Upper lobe of left lung (tissue), 6 donors: Measurements from ENCODE around the gene KAZN. TPM values are rescaled to one million over a fixed set of nuclear protein-coding genes. Genes with fewer than 3 reads are reported as not detected.

Experiments used
- ATAC-seq, 2 donors: fragments of 200-7000 bp; cut with Tn5 transposase; one replicate each; pipeline ENCODE4 v1.9.1; 2022; ENCODE audit warnings: mild to moderate bottlenecking in 2 of 2, moderate library complexity in 2 of 2; ENCODE audit not compliant: low FRiP score in 2 of 2
- DNase-seq, 2 donors: peaks; one replicate each; pipeline ENCODE4 v3.0.0-alpha.2; 2019 to 2020
- H3K27ac ChIP-seq, 4 donors: fragments of 200-600 bp; sonication (generic); one replicate each; pipeline ENCODE4 v1.5.1; 2016 to 2019
- H3K27me3 ChIP-seq, 4 donors: fragments of 200-600 bp; sonication (generic); one replicate each; pipeline ENCODE4 v1.5.1; 2017 to 2019
- H3K36me3 ChIP-seq, 4 donors: fragments of 200-600 bp; sonication (generic); one replicate each; pipeline ENCODE4 v1.5.1; 2016 to 2019
- H3K4me1 ChIP-seq, 4 donors: fragments of 200-600 bp; sonication (generic); one replicate each; pipeline ENCODE4 v1.5.1; 2018 to 2019
- H3K4me3 ChIP-seq, 4 donors: fragments of 200-600 bp; sonication (generic); one replicate each; pipeline ENCODE4 v1.5.1; 2017 to 2019; ENCODE audit warnings: mild to moderate bottlenecking in 2 of 4, moderate library complexity in 1 of 4
- H3K9me3 ChIP-seq, 4 donors: fragments of 200-600 bp; sonication (generic); one replicate each; pipeline ENCODE4 v1.5.1; 2018 to 2019
- EP300 ChIP-seq, 4 donors: sonication (generic); formaldehyde crosslinking; IDR thresholded peaks; one replicate each; pipeline ENCODE4 v1.5.1; 2017; ENCODE audit warnings: antibody characterized with exemption in 4 of 4, control low read depth in 2 of 4
- POLR2A ChIP-seq, 4 donors: fragments of 450-650 bp; IDR thresholded peaks; one replicate each; pipeline ENCODE4 v1.5.1; 2016 to 2017; ENCODE audit warnings: antibody characterized with exemption in 4 of 4, mild to moderate bottlenecking in 2 of 4
- POLR2AphosphoS5 ChIP-seq, 2 donors: sonication (generic); formaldehyde crosslinking; IDR thresholded peaks; one replicate each; pipeline ENCODE4 v1.5.1; 2017; ENCODE audit warnings: antibody characterized with exemption in 2 of 2
- WGBS, 2 donors: methylation state at CpG; one replicate each; pipeline ENCODE4 v1.1.5; 2017 to 2018; 5-methylcytosine and 5-hydroxymethylcytosine counted together
- total RNA-seq, 6 donors: library from RNA; depleted of rRNA in 4 of 6; stranded (reverse); fragments of >200 nt in 4 of 6; gene quantifications; one replicate each; pipeline versions ENCODE4 v1.1.0 to v1.2.1, GENCODE V29; 2016 to 2021
- TF ChIP-seq, protein P1 (sequence below), 6 experiments: fragments of 450-650 bp in 4 of 6; fragments of 200-600 bp in 2 of 6; sonication (generic) in 2 of 6; IDR thresholded peaks; one replicate each; pipeline ENCODE4 v1.5.1; 2016 to 2019; ENCODE audit warnings: antibody characterized with exemption in 6 of 6
- donor health status: DM: no; HTN: no; CAD: no; lungs with moderate emphysema.
- donor health status: DM: no; HTN: yes; CAD: no; lungs with severe emphysema.

KAZN gene
- total RNA-seq, 6 donors from 2014 or later, result 11.5 to 30.0 (median 17.6) TPM

DNA sequence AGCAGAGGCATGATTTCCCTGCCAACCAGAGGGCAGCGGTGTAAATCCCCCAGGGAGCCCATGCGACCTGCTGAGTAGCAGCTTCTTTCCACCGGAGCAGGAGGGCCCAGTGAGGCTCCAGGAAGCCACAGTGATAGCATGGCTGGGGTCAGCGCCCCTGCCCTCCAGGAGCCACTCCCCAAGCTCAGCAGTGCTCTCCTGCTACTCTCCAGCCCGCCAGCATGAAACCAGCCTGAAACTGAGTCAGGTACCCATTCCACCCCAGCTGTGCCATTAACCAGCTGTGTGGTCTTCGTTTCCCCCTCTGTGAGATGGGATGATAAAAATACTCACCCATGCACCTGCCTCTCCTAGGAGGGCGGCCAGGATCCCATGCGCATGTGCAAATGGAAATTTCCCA, 431.3 kb downstream of the KAZN start:
- Histone ChIP-seq H3K4me3 (no peak overlapping the region), H3K27ac (no peak overlapping the region), H3K36me3 (peaks cover 0 to 1% (median 0%) of the 10 kb centered on the region in 4 donors), H3K27me3 (no peaks in the 10 kb centered on the region), H3K9me3 (no peaks in the 10 kb centered on the region), H3K4me1 (peaks cover 0 to 7% (median 3%) of the 10 kb centered on the region in 4 donors)
- 93 to 95% methylated on average over 3 to 8 of the region's 8 CpGs for WGBS, 2 donors
- TF ChIP-seq POLR2AphosphoS5 (IDR thresholded peaks at IDR 0.05), result no peak
- TF ChIP-seq POLR2A (IDR thresholded peaks at IDR 0.05), result no peak
- TF ChIP-seq, protein P1, sequence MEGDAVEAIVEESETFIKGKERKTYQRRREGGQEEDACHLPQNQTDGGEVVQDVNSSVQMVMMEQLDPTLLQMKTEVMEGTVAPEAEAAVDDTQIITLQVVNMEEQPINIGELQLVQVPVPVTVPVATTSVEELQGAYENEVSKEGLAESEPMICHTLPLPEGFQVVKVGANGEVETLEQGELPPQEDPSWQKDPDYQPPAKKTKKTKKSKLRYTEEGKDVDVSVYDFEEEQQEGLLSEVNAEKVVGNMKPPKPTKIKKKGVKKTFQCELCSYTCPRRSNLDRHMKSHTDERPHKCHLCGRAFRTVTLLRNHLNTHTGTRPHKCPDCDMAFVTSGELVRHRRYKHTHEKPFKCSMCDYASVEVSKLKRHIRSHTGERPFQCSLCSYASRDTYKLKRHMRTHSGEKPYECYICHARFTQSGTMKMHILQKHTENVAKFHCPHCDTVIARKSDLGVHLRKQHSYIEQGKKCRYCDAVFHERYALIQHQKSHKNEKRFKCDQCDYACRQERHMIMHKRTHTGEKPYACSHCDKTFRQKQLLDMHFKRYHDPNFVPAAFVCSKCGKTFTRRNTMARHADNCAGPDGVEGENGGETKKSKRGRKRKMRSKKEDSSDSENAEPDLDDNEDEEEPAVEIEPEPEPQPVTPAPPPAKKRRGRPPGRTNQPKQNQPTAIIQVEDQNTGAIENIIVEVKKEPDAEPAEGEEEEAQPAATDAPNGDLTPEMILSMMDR (IDR thresholded peaks at IDR 0.05), result no peak
- no peak for TF ChIP-seq EP300 (IDR thresholded peaks at IDR 0.05)
- ATAC-seq (no peak), DNase-seq (no peak)

DNA sequence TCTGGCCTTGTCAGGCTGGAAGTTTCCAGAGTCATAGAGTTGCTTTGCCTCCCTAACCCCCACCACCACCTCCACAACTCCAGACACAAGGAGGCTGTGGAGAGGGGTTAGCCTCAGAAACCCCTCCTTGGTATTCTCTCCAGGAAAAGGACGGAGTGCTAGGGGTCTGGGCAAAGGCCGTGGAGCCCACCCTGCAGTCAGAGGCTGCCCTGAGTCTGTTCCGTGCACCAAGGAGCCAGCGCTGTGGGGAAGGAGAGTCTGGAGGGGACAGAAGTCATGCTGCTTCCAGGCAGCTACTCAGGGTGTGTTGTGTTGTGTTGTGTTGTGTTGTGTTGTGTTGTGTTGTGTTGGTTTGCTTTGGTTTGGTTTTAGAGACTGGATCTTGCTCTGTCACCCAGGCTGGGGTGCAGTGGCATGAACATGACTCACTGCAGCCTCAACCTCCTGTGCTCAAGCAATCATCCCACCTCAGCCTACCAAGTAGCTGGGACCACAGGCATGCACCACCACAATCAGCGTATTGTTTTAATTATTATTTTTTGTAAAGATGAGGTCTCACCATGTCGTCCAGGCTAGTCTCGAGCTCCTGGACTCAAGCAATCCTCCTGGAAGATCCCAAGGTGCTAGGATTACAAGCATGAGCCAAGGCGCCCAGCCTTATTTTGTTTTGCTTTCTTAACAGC, 432.9 kb downstream of the KAZN start:
- ATAC-seq, result no peak
- no peak overlapping the region for H3K27ac ChIP-seq
- H3K9me3 ChIP-seq, result no peaks in the 10 kb centered on the region
- H3K4me3 ChIP-seq, result no peak overlapping the region
- DNase-seq, result no peak
- H3K36me3 ChIP-seq, result peaks cover 0 to 10% (median 0%) of the 10 kb centered on the region in 4 donors
- 92 to 98% methylated on average over 8 of the region's 8 CpGs for WGBS, 2 donors
- H3K27me3 ChIP-seq, result no peaks in the 10 kb centered on the region
- peaks cover 0 to 7% (median 3%) of the 10 kb centered on the region in 4 donors for H3K4me1 ChIP-seq
- TF ChIP-seq POLR2AphosphoS5 (IDR thresholded peaks at IDR 0.05) (no peak), EP300 (IDR thresholded peaks at IDR 0.05) (no peak), POLR2A (IDR thresholded peaks at IDR 0.05) (no peak)
- TF ChIP-seq, protein P1 (IDR thresholded peaks at IDR 0.05), result no peak

DNA sequence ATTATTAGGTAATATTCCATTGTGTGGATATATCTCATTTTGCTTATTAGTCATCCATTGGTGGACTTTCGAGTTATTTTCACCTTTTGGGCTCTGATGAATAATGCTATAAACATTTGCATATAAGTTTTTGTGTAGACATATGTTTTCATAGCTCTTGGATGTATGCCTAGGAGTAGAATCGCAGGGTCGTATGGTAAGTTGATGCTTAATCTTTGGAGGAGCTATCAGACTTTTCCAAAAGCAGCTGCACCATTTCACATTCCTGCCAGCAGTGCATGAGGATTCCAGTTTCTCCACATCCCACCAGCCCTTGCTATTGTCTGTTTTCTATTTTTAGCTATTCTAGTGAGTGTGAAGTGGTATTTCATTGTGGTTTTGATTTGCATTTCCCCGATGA, 434.8 kb downstream of the KAZN start:
- TF ChIP-seq, protein P1 (IDR thresholded peaks at IDR 0.05), result no peak
- TF ChIP-seq EP300 (IDR thresholded peaks at IDR 0.05), result no peak
- no peak for TF ChIP-seq POLR2AphosphoS5 (IDR thresholded peaks at IDR 0.05)
- TF ChIP-seq POLR2A (IDR thresholded peaks at IDR 0.05), result no peak
- Histone ChIP-seq H3K27me3 (no peaks in the 10 kb centered on the region), H3K4me3 (no peak overlapping the region), H3K27ac (no peak overlapping the region), H3K9me3 (no peaks in the 10 kb centered on the region), H3K4me1 (peaks cover 0 to 3% (median under 1%) of the 10 kb centered on the region in 4 donors), H3K36me3 (peaks cover 0 to 12% (median 2%) of the 10 kb centered on the region in 4 donors)
- ATAC-seq (no peak), DNase-seq (no peak)
- WGBS, 2 donors, result 71 to 75% methylated on average over 4 of the region's 4 CpGs

DNA sequence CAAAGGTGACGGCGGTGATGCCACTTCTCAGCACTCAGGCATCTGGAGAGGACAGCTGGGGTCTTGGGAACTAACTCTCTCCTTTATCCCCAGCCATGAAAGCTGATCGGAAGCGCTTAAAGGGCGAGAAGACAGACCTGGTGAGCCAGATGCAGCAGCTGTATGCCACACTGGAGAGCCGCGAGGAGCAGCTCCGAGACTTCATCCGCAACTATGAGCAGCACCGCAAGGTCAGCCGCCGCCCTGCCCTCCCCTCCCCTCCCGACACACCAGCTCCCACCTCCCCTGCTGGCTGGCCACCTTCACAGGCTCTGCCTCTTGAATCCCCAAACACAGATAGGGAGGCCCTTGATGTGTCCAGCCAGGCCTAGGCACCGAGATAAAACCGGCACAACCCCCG, 436.2 kb downstream of the KAZN start:
- DNase-seq (no peak), ATAC-seq (no peak)
- WGBS, 2 donors, result 98 to 100% methylated on average over 6 to 16 of the region's 16 CpGs
- TF ChIP-seq, protein P1 (IDR thresholded peaks at IDR 0.05), result no peak
- TF ChIP-seq EP300 (IDR thresholded peaks at IDR 0.05) (no peak), POLR2AphosphoS5 (IDR thresholded peaks at IDR 0.05) (no peak), POLR2A (IDR thresholded peaks at IDR 0.05) (no peak)
- Histone ChIP-seq H3K27ac (no peak overlapping the region), H3K4me3 (no peak overlapping the region), H3K36me3 (peaks cover 0 to 16% (median 2%) of the 10 kb centered on the region in 4 donors), H3K9me3 (no peaks in the 10 kb centered on the region), H3K4me1 (no peaks in the 10 kb centered on the region), H3K27me3 (no peaks in the 10 kb centered on the region)

DNA sequence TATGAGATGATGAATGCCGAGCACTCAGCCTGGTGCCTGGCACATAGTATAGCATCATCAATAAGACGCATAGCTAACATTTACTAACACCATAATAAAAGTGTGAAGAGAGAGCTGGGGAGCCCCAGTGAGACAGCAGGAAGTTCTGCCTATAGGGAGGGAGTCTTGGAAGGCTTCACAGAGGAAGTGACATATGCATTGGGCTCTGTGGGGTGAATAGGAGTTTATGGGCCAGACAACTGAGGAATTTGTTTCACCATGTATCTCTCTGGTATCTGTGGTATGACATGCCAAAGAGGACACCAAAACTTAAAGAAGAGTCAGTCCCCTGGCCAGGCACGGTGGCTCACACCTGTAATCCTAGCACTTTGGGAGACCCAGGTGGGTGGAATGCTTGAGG, 436.8 kb downstream of the KAZN start:
- ATAC-seq (no peak), DNase-seq (no peak)
- no peaks in the 10 kb centered on the region for H3K4me1 ChIP-seq
- no peak overlapping the region for H3K27ac ChIP-seq
- H3K9me3 ChIP-seq, result no peaks in the 10 kb centered on the region
- H3K36me3 ChIP-seq, result peaks cover 0 to 16% (median 2%) of the 10 kb centered on the region in 4 donors
- no peak overlapping the region for H3K4me3 ChIP-seq
- TF ChIP-seq, protein P1 (IDR thresholded peaks at IDR 0.05), result no peak
- TF ChIP-seq EP300 (IDR thresholded peaks at IDR 0.05) (no peak), POLR2A (IDR thresholded peaks at IDR 0.05) (no peak), POLR2AphosphoS5 (IDR thresholded peaks at IDR 0.05) (no peak)
- WGBS, 2 donors, result 93 to 96% methylated on average over 3 of the region's 3 CpGs
- no peaks in the 10 kb centered on the region for H3K27me3 ChIP-seq
